NCI-H460 (cell line): ENCODE data around the gene PAPLN. TPM values are rescaled to one million over a fixed set of nuclear protein-coding genes. Genes with fewer than 3 reads are reported as not detected.
A peak's percentile ranks its signal among the peaks of the same experiment; 100 is the strongest.
"Not testable (repeated sequence)": the region's sequence is repeated elsewhere in the genome, so short reads cannot be mapped to it uniquely, and the experiment has no call there.

ENCODE experiments used
- DNase-seq: peaks from one replicate; pipeline ENCODE4 v3.0.0-alpha.2; 2016; ENCODE audit warnings: low read depth; ENCODE audit errors: extremely low read depth
- small RNA-seq, 2 experiments: library from RNA; depleted of rRNA; stranded (forward); fragments of <200 nt; gene quantifications; one replicate each; pipeline ENCODE3, GENCODE V24; 2014
- total RNA-seq: library from RNA; depleted of rRNA; stranded (reverse); fragments of >200 nt; shearing (Covaris generic); gene quantifications from 2 replicates; pipeline ENCODE4 v1.2.3, GENCODE V29; 2014; rRNA removed

Gene PAPLN
- total RNA-seq, 1 experiment from 2014 or later: 0.72 TPM

GRCh38 chr14:73283608-73284379 lies 46.5 kb downstream of the PAPLN start:
- peak; percentile 28 for DNase-seq

- no peak for DNase-seq
Observed at GRCh38 chr14:73285979-73286378, 48.7 kb downstream of the PAPLN start.

- DNase-seq: no peak
Observed at GRCh38 chr14:73286598-73286997, 49.3 kb downstream of the PAPLN start.

- DNase-seq: no peak
Observed at GRCh38 chr14:73287071-73287470, 49.8 kb downstream of the PAPLN start.

- no peak for DNase-seq
Observed at GRCh38 chr14:73289308-73289707, 52.0 kb downstream of the PAPLN start.

- DNase-seq: no peak
Observed at GRCh38 chr14:73289729-73290128, 52.4 kb downstream of the PAPLN start.

GRCh38 chr14:73290279-73290678 lies 53.0 kb downstream of the PAPLN start:
- no peak for DNase-seq

GRCh38 chr14:73293782-73294781 lies 56.8 kb downstream of the PAPLN start:
- DNase-seq: no peak

- DNase-seq: peak; percentile 46
Observed at GRCh38 chr14:73295198-73295796, 58.0 kb downstream of the PAPLN start.

- DNase-seq: no peak
Observed at GRCh38 chr14:73305499-73305898, 68.2 kb downstream of the PAPLN start.

GRCh38 chr14:73307261-73307660 lies 70.0 kb downstream of the PAPLN start:
- DNase-seq: no peak

GRCh38 chr14:73309207-73309606 lies 71.9 kb downstream of the PAPLN start:
- DNase-seq: not testable (repeated sequence)

- DNase-seq: no peak
Observed at GRCh38 chr14:73311708-73312030, 74.4 kb downstream of the PAPLN start.

- no peak for DNase-seq
Observed at GRCh38 chr14:73312687-73313086, 75.4 kb downstream of the PAPLN start.

GRCh38 chr14:73313151-73313550 lies 75.8 kb downstream of the PAPLN start:
- DNase-seq: no peak

GRCh38 chr14:73323896-73324399 lies 86.6 kb downstream of the PAPLN start:
- DNase-seq: no peak

Small RNA genes lying within 50 kb of the gene (small RNA-seq; reads per million reads assigned to genes)
- gene AC004858.1 (0 reads per million in 2 experiments), gene RNU6-419P (0 reads per million in 2 experiments)

Other genes starting within 250 kb of the PAPLN start
- 4.3 and 5.8 TPM in 2 replicates for gene ZFYVE1, start 210.4 kb upstream of the PAPLN start, total RNA-seq
- 30.0 and 35.0 TPM in 2 replicates for gene RBM25, start 179.0 kb upstream of the PAPLN start, total RNA-seq
- 34.1 and 48.2 TPM in 2 replicates for gene PSEN1, start 101.0 kb upstream of the PAPLN start, total RNA-seq
- 22.0 and 34.4 TPM in 2 replicates for gene NUMB, start 221.0 kb downstream of the PAPLN start, total RNA-seq